Forelimb muscle (tissue), 1 donor: Measurements from ENCODE around the gene FAM83D. TPM values are rescaled to one million over a fixed set of nuclear protein-coding genes. Genes with fewer than 3 reads are reported as not detected.

Source experiments
- DNase-seq: peaks from one replicate; pipeline ENCODE4 v3.0.0-alpha.2; 2013; ENCODE audit warnings: low read depth
- polyA plus RNA-seq: library from polyadenylated mRNA; unstranded; fragments of 120-200 nt; gene quantifications from one replicate; pipeline ENCODE4 v1.2.1, GENCODE V29; 2013; ENCODE audit not compliant: insufficient read length

FAM83D gene, protein sequence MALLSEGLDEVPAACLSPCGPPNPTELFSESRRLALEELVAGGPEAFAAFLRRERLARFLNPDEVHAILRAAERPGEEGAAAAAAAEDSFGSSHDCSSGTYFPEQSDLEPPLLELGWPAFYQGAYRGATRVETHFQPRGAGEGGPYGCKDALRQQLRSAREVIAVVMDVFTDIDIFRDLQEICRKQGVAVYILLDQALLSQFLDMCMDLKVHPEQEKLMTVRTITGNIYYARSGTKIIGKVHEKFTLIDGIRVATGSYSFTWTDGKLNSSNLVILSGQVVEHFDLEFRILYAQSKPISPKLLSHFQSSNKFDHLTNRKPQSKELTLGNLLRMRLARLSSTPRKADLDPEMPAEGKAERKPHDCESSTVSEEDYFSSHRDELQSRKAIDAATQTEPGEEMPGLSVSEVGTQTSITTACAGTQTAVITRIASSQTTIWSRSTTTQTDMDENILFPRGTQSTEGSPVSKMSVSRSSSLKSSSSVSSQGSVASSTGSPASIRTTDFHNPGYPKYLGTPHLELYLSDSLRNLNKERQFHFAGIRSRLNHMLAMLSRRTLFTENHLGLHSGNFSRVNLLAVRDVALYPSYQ
- 5.5 TPM for polyA plus RNA-seq

DNA sequence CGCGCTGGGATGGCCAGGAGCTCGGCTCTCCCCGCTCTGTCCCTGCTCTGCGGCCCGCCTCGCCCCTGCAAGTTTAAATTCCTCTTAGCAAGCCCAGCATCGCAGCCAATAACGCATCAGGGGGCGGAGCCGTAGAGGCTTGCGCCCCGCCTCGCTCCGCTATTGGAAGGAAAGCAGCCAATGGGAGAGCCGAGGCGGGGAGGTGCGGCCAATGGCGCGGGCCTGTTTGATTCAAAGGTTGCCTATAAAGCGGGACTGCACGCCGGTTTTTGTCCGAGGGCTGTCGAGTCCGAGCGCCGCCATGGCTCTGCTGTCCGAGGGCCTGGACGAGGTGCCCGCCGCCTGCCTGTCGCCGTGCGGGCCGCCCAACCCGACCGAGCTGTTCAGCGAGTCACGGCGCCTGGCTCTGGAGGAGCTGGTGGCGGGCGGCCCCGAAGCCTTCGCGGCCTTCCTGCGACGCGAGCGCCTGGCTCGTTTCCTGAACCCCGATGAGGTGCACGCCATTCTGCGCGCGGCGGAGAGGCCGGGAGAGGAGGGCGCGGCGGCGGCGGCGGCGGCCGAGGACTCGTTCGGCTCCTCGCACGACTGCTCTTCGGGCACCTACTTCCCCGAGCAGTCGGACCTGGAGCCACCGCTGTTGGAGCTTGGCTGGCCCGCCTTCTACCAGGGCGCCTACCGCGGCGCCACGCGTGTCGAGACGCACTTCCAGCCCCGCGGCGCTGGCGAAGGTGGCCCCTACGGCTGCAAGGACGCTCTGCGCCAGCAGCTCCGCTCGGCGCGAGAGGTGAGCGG is at the start of gene FAM83D:
Gene FAM83D (plus strand): TSS at position 276 of the 792 bp plus-strand sequence. CDS start 26 bp downstream, at position 302.
- DNase-seq, result peak; percentile 86

DNA sequence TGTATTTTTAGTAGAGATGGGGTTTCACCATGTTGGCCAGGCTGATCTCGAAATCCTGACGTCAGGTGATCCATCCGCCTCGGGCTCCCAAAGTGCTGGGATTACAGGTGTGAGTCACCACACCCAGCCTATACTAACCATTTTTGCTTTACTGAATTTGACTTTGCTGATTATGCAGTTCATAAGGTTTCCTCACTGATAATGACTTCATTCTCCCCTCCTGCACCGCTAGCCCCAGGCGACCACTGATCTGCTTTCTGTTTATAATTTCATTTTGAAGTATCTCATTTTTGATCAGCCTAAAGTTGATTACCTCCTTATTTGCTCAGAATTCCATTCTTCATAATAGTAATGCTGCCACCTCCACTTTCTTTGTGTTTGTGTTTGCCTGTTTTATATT is 48.7 kb upstream of the FAM83D start:
- no peak for DNase-seq

DNA sequence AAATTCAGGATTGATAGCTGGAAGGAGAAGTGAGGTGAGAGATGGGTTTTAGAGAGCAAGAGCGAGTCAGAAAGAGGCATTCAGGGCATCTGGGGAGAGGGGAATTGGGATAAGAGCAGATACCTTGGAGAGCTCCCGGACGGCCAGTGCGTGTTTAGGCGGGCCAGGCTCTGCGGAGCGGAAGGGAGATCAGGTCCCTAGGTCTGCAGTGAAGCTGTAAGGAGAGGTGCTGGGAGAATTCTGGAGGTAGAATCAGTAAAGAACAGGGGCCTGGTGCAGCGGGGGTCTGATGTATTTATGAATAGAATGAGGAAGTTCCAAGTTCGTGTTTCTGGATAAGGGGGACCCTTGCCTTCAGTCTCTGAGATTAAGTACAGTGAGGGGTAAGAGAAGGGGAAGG is 47.4 kb upstream of the FAM83D start:
- no peak for DNase-seq

DNA sequence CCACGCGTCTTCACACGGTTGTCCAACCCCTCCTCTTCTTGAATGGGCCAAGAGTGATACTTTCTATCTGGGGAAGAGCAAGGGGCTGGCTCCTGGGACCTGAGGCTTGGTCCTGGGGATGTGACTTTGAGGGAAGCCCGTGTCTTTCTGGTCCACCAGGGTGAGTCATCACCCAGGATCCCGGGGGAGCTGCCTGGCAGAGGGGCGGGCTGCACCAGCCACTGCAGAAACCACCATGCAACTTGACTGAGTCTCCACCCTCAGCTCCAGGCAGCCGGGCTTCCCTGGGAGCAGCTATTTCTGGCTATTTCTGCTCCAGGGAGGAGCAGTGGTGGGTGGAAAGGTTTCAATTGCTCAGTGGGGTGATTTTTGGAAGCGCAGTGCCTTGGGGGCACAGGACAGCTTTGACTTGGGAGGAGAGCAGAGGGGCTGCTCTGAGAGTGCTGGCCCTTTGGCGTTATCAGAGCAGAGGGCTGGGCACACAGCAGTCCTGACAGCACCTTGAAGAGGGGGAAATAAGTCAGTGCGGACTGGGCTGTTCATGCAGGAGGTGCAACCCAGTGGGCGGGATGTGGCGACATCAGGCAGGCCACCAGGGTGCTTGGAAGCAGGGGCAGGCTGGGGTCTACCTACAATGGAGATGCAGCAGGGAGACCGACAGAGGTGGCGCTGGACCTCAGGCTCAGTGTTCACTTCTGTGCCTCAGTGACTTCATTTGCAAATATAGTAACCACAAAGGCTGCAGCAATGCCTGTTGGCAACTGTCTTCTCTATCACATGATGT is 45.1 kb upstream of the FAM83D start:
- no peak for DNase-seq

DNA sequence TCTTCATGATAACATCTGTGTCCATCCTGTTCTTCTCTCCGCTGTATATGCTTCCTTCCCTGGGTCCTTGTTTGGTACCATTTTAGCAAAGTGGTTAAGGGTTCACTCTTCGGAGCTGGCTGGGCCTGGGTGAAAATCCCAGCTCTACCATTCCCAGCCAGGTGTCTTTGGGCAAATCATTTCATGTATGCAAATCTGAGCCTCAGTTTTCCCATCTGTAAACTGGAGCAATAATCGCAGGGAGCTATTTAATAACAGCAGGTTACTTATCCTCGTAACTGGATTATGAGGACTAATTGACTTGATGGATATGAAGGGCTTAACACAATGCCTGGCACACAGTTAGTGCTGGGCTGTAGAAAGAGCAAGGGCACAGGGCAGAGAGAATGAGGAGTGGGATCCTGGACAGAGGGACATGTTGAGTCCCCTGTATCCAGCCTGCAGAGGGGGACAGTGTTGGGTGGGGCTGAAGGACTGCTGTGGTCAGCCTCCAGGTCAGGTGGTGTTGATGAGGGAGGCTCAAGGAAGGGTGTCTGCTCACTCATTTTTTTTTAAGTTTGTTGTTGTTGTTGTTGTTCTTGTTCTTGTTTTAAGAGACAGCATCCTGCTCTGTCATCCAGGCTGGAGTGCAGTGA is 44.3 kb upstream of the FAM83D start:
- DNase-seq, result no peak

DNA sequence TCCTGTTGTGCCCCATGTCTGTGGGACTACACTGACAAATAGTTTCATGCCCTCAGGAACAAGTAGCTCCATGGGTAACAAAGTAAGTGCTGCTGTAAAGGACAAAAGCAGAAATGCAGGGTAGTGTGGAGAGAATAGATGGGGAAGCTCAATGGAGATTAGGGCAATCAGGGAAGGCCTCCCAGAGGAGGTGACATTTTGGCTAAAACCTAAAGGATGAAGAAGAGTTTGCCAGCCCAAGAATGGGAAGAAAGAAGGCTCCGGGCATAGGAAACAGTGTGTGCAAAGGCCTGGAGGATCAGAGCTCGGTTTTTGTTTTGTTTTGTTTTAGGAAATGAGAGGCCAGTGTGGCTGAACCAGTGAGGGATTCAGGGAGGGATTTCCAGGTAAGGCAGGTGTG is 43.6 kb upstream of the FAM83D start:
- no peak for DNase-seq

DNA sequence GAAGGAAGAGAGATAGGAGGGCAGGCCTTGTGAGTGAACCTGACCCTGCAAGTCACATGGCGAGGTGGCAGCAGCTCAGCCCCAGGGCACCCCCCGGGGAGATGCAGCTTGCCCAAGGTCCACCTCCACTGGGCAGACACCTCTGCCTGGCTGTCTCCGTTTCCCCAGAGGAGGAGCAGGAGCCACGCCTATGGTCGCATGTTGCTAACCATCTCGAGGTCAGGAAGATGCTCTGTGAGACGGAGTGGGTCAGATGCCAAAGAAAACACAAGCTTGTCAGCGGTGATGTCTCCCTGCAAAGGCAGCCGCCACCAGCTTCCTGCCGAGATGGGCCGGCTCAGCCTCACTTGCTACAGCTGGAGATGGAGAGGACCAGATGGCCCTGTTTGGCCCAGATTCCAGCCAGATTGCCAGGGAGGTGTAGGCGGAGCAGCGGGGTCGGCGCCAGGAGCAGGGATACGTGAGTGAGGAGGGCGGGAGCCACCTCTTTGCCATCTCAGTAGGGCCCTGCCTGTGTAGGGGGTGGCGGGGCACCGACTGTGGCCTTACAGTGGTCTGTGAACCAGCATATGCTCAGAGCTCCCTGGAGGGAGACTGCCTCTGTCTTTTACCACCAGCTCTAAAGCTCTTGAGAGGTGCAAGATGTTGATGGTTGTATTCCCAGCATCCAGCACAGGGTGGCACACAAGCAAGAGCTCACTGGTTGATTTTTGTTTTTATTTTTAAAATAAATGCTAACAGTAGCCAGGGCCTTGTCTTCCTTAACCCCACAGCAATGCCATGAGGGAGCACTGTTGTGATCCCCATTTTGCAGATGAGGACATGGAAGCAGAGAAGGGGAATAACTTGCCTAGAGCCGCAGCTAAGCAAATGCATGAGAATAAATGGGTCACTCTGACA is 42.9 kb upstream of the FAM83D start:
- no peak for DNase-seq

DNA sequence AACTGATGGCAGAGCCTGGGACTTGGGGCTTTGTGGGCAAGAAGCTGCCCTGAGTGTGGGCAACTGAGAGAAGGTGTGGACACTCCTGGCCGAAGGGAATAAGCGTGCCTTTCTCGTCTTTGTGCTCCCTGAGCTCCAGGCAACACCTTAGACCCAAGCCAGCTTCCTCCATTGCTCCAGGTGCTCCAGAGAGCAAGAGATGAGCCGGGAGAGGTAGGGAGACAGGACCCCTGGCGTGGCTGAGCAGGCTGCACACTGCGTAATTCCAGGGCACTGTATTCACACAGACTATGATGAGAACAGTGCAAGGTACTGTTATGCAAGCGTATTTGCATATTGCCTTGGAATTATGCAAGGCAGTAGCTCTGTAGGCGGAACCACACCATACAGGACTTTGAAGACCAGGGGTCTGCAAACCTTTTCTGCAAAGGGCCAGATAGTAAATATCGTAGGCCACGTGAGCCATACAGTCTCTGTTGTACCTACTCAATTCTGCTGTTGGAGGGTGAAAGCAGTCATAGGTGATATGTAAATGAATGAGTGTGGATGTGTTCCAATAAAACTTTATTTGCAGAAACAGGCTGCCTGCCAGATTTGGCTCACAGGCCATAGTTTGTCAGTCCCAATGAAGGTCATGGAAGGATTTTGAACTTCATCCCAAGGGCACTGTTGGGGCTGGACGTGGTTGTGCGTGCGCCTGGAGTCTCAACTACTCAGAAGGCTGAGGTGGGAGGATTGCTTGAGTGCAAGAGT is 42.1 kb upstream of the FAM83D start:
- no peak for DNase-seq

DNA sequence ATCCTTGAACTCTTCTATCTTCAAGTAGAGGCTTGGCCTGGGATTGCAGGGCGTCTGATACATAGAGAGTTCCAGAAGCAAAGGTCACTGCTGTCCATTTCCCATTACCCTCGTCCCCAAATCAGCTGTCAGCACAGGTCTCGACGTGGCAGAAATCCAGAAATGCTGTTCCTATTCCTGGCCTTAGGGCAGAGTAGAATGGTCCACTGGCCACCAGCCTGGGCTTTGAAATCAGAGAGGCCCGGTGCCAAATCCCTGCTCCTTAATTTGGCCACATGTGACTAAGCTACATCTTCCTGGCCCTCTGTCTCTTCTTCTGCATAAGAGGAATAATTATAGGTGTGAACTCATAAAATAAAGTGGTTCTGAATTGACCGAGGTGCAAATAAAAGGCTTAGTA is 40.9 kb upstream of the FAM83D start:
- DNase-seq, result no peak

DNA sequence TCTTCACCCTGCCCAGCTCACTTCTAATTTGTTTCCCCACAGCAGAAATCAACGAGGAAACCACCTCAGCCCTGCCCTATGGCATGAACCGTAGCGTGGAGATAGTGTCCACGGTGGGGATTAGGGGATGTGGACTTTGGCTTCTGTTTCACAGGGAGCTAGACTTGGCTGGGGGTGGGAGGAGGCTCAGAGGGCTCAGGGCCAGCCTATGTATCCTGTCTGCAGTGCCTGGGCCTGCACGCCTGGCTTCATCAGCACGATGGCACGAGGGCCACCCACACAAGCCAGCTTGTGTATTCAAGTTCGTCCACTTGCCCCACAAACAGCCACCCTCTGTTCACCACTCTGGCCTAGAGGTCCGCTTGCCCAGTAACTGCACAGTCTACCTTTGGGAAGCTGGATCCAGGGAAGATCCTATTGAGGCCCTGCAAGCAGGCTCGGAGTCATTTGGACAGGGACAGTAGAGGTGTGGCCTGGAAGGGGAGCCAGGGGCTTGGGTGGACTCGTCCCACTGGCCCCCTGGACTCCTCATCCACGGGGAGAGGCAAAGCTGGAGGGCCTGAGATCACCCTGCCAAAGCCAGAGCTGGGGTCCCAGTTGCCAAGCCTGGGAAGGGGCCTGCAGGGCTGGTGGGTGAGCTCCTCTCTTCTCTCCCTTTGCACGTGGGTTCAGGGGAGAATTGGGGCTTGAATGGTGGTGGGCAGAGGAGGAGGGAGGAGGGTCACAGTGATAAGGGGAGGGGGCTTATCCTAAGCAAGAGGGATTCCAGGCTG is 38.0 kb upstream of the FAM83D start:
- DNase-seq, result no peak

DNA sequence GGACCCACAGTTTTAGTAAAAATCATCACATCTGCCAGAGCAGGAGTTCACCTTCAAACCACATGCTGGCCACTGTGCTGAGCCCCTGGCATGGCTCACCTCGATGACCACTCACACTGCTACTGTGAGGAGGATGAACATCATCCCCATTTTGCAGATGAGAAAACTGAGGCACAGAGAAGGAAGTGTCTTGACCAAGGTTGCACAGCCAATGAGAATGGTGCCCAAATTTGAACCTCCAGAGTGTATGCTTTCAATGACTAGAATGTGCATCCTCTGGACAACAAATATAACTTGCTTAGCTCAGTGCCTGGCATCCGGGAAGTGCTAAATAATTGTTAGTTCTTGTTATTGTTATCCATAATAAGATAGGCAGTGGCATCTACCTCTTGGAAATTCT is 37.2 kb upstream of the FAM83D start:
- no peak for DNase-seq

DNA sequence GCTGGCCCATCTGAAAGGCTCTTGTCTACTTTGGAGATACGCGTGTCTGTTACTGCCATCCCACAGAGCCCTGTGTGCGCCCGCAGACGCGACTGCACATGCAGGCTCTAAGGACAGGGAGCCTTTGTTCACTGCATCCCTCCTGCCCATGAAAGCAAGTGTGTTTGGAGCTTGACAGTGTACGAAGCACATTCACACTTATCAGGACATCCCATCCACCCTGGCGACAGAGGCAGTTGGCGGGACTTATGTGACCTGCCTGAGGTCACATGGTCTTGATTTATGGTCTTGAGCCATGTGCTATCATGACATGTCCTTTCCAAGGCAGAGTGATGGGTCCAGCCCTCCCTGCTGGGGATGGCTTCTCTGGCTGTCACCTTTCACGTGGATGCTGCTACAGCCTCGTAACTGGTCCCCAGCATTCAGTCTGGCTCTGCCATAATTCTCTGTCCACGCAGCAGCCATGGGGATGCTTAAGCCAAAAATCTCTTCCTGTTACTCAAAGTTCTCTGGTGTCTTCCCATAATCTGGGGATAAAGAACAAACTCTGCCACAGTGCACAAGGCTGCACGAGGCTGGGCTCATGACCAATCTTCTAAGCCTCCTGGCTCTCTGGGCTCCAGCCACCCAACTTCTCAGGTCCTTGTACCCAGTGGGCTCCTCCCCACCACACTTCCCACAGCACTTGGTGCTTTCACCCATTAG is 36.3 kb upstream of the FAM83D start:
- DNase-seq, result no peak

DNA sequence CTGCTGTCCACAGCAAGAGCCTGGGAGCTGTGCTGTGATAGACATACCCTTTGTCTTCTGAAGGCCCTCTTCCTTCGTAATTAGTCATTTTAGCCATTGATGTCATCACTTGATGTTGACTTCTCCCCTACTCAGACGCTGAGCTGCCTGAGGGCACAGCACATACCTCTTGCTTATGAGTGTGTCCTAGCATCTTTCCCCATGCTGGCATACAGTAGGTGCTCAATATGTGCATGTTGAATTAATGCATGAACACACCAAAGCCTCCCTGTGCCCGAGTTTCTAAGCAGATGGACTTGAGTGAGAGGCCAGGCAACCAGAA is 35.8 kb upstream of the FAM83D start:
- DNase-seq, result no peak

DNA sequence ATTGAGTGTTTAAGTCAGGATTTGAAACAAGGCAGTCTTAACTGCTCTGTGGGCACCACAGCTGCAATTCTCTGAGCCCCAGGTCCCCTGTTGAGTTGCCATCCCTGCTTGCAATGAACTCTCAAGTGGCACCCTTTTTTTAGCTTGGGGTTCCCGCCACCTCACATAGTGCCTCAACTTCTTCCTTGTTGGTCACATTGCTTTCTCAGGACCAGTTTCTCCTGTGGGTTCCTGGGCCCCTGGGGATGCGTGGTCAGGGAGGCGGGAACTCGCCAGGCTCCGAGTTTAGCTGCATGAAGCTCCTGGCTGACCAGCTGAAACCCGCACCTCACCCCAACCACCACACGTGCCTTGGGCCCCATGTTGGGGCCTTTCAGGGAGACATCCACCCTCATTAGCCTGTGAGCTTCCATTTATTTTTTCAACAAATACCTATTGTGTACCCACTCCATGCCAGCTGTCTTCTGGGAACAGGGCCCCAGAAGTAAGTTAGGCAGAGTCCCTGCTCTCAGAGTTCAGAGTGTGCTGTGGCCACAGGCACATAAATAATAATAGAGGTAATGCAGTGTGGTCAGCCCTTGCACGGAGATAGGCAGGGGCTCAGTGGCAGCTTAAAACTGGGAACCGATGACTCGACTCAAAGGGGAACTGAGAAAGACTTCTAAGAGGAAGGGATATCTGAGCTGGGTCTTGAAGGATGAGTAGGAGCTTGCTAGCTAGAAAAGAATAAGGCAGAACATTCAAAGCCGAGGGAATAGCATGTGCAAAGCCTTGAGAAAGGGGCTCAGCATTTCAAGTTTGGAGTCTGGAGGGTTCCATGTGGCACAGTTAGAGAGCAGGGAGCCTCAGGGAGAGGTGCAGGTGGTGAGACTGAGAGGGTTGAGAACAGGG is 33.9 kb upstream of the FAM83D start:
- no peak for DNase-seq

DNA sequence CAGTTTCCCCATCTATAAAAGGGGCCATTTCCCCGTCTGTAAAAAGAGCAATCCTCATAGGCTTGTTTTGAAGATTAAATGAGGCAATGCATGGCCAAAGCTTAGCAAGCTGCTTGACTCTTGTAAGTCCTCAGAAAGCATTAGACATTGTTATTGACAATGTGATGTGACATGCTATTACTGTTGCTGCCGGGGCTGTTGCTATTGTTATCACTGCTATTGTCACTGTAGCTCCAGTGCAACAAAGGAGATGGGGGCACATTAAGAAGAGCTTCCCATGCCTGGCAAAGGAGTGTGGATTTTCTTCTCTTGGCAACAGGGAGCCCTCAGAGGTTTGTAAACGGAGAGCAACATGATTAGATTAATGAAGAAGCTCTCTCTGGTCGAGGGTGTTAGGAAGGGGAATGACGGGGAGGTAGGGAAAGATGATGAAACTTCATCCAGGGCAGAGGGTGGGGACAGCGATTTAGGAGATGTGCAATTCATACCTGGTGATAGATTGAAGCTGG is 33.1 kb upstream of the FAM83D start:
- DNase-seq, result no peak

DNA sequence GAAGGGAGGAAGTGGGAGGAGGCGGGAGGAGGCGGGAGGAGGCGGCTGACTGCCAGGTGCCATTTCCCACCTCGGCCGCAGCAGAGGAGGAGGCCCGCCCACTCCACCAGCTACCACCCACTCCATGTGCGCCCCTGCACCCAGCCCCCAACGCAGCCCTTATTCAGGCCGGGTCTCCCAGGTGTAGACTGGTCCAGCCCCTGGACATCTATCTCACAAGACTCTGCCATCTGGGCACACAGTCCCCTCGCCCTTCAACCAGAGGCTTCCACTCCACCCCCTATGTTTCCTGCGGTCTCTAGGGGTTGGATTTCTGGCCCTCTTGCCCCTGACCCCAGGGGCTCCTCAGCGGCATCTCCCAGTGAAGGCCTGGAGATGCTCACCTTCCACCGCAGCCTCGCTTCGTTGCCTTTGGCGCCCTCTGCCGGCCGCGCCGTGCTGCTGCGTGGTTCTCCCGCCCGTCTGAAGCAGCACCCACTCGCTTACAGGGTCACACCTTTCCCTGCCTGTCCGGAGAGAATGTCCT is 32.6 kb upstream of the FAM83D start:
- DNase-seq, result no peak
